Measurements from ENCODE around the gene SDS.

- TF ChIP-seq EZH2 (IDR thresholded peaks at IDR 0.05; ENCODE audit: borderline replicate concordance, insufficient read depth, low read depth, low read length, poor library complexity, severe bottlenecking): no peak
- TF ChIP-seq, protein P1, sequence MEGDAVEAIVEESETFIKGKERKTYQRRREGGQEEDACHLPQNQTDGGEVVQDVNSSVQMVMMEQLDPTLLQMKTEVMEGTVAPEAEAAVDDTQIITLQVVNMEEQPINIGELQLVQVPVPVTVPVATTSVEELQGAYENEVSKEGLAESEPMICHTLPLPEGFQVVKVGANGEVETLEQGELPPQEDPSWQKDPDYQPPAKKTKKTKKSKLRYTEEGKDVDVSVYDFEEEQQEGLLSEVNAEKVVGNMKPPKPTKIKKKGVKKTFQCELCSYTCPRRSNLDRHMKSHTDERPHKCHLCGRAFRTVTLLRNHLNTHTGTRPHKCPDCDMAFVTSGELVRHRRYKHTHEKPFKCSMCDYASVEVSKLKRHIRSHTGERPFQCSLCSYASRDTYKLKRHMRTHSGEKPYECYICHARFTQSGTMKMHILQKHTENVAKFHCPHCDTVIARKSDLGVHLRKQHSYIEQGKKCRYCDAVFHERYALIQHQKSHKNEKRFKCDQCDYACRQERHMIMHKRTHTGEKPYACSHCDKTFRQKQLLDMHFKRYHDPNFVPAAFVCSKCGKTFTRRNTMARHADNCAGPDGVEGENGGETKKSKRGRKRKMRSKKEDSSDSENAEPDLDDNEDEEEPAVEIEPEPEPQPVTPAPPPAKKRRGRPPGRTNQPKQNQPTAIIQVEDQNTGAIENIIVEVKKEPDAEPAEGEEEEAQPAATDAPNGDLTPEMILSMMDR (IDR thresholded peaks at IDR 0.05): no peak
These were observed 19.4 kb upstream of the SDS start for GRCh38 chr12:113422886-113423669.

Data from B cell (primary cell).